GM19099 (cell line): ENCODE results near the gene UBXN10.

Experiments
- POLR2A ChIP-seq: IDR thresholded peaks from 3 replicates; pipeline ENCODE4 v1.6.1; 2011; ENCODE audit warnings: low read depth; ENCODE audit not compliant: insufficient read length; ENCODE audit errors: extremely low read depth

UBXN10 gene

GRCh38 chr1:20184997-20185833 is 681 bp upstream of the UBXN10 start:
- TF ChIP-seq POLR2A: no peak

- no peak for TF ChIP-seq POLR2A
Measured at GRCh38 chr1:20187103-20187812, 1.4 kb downstream of the UBXN10 start.

GRCh38 chr1:20187813-20188454 is 2.0 kb downstream of the UBXN10 start:
- no peak for TF ChIP-seq POLR2A

DNA sequence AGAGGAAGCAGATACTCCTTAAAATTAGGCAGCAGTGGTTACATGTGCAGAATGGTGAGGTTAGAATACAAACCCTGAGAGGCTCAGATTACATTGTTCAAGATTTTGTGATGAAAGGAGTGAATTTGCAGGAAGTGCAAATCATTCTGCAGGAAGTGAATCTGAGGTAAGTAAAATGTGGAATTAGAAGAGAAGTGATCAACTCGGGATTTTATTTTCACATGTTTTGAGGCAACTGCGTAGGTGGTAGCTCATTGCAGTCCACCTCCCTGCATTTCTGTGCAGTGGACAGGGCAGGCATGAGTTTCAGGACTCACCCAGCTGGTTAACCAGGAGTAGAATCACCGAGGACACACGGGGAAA is 2.5 kb downstream of the UBXN10 start:
- TF ChIP-seq POLR2A: no peak

DNA sequence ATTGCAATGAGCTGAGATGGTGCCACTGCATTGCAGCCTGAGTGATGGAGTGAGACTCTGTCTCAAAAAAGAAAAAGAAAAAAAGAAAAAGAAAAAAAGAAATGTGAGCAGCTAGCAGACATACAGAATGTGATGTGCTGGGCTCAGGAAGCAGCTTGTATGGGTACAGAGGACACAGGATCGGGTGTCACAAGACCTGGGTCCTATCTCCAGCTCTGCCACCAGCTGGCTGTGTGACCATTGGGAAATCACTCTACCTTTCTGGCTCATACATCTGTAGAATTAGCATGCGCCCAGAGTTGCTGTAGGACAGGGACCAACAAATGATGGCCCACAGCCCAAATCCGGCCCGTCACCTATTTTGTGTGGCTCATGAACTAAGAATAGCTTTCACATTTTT is 3.8 kb downstream of the UBXN10 start:
- no peak for TF ChIP-seq POLR2A

GRCh38 chr1:20190256-20191160 is 4.6 kb downstream of the UBXN10 start:
- no peak for TF ChIP-seq POLR2A

GRCh38 chr1:20191266-20191825 is 5.5 kb downstream of the UBXN10 start:
- no peak for TF ChIP-seq POLR2A

DNA sequence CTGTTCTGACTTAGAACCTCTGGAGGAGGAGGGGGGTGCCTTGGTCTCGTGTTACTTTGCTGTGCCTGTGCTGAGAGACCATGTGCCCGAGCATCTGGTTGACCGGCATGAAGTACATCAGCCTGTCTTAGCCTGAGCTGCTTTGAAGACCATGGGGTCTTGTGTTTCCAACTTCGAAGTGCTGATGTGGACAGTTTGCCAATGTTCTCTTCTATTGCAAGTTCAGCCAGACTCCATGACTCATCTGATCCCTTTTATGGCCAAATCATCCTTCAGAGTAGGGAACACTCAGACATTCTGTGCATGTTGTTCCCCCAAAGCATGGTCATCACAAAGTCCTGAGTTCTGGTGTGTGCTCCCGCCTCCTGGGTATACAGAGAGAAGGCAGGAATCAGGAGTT is 6.5 kb downstream of the UBXN10 start:
- TF ChIP-seq POLR2A: no peak

GRCh38 chr1:20192871-20193411 is 7.0 kb downstream of the UBXN10 start:
- no peak for TF ChIP-seq POLR2A

- TF ChIP-seq POLR2A: no peak
Measured at GRCh38 chr1:20194224-20194623, 8.3 kb downstream of the UBXN10 start.

DNA sequence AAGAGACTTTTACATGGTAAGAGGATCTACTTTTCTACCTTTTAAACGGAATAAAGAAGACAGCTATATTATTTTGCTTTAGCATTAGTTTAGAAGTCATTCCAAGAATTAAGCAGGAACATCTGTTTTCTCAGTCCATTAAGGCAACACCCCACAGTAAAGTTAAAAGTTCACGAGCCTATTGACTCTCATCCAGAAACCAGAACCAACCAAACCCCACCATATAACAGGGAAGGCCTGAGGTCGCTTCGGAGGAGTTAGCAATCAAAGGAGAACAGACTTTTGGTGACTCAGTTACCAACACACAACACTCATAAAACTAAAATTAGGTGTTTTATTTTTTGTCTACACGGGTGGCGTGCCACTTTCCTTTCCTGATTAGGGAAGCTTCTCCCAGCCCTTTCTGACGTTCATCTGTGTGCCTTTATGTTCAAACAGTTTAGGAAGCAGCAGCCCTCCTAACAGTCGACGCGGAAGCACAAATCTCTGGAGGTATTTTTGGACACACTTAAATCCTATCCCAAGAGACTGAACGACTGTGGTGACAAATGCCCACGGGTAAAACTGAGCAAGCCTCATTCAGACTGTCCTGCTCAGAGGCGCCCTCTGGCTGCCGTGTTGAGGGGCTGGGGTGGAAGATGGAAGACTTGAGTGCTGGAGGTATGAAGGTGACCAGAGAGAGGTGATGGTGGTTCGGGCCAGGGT is 9.0 kb downstream of the UBXN10 start:
- no peak for TF ChIP-seq POLR2A

GRCh38 chr1:20195462-20195780 is 9.5 kb downstream of the UBXN10 start:
- no peak for TF ChIP-seq POLR2A

GRCh38 chr1:20197329-20197791 is 11.5 kb downstream of the UBXN10 start:
- no peak for TF ChIP-seq POLR2A

DNA sequence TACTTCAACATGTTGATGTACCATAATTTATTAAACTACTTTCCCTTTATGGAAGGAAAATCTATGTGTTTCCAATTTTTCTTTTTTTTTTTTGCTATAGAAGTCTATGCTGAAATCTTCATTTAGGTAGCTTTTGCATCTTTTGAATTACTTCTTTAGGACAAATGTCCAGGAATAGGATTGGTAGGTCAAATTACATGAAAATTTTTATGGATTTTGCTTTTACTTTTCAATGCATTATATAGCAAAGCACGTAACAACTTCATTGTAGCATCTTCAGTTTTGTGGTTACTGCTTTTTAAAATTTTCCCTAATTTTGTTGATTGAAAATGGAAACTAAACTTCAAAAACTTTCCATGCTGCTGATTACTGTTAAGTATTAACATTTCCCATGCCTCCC is 12.4 kb downstream of the UBXN10 start:
- TF ChIP-seq POLR2A: no peak

GRCh38 chr1:20198918-20199317 is 13.0 kb downstream of the UBXN10 start:
- TF ChIP-seq POLR2A: no peak
